GM12875 (cell line): Measurements from ENCODE around the gene MIEF2.

Source experiments
- H3K4me3 ChIP-seq: one replicate; pipeline ENCODE4 v1.5.1; 2011; ENCODE audit warnings: low read depth, low read length, control low read depth
- CTCF ChIP-seq: IDR thresholded peaks from 2 replicates; pipeline ENCODE4 v1.5.1; 2011; ENCODE audit warnings: low read depth, mild to moderate bottlenecking, control low read depth, inconsistent platforms, low read length, moderate library complexity, borderline replicate concordance; ENCODE audit not compliant: insufficient read depth

Gene MIEF2

GRCh38 chr17:18270046-18270931, 9.8 kb downstream of the MIEF2 start:
- no peak for TF ChIP-seq CTCF
- H3K4me3 ChIP-seq = no peak overlapping the region

- H3K4me3 ChIP-seq = no peak overlapping the region
- TF ChIP-seq CTCF = no peak
Observed at GRCh38 chr17:18277076-18277475, 16.6 kb downstream of the MIEF2 start.

- no peak for TF ChIP-seq CTCF
- no peak overlapping the region for H3K4me3 ChIP-seq
Observed at GRCh38 chr17:18278867-18279266, 18.4 kb downstream of the MIEF2 start.

- no peak for TF ChIP-seq CTCF
- H3K4me3 ChIP-seq = no peak overlapping the region
Observed at GRCh38 chr17:18280249-18280648, 19.8 kb downstream of the MIEF2 start.

- H3K4me3 ChIP-seq = no peak overlapping the region
- TF ChIP-seq CTCF = no peak
Observed at GRCh38 chr17:18280766-18281371, 20.4 kb downstream of the MIEF2 start.

GRCh38 chr17:18281788-18282187, 21.3 kb downstream of the MIEF2 start:
- TF ChIP-seq CTCF = no peak
- H3K4me3 ChIP-seq = no peak overlapping the region

- H3K4me3 ChIP-seq = no peak overlapping the region
- TF ChIP-seq CTCF = no peak
Observed at GRCh38 chr17:18285296-18285695, 24.8 kb downstream of the MIEF2 start.
